CD4-positive, alpha-beta memory T cell (primary cell): Measurements from ENCODE around the gene PMEPA1. TPM values are rescaled to one million over a fixed set of nuclear protein-coding genes. Genes with fewer than 3 reads are reported as not detected.

Experiments used
- CTCF ChIA-PET: fragments of 350-600 bp; sonication (Branson Sonifier 250); formaldehyde crosslinking; loops from one replicate; lab custom pipeline; 2021; ENCODE audit warnings: inconsistent platforms; ENCODE audit not compliant: partially characterized antibody; lab: Charles Lee
- POLR2A ChIA-PET: fragments of 350-600 bp; sonication (Branson Sonifier 250); formaldehyde crosslinking; loops from one replicate; lab custom pipeline; 2021; ENCODE audit not compliant: partially characterized antibody; lab: Charles Lee
- DNase-seq, 5 donors: peaks; one replicate each; pipeline versions ENCODE4 v3.0.0 to v3.0.0-alpha.2; 2020 to 2022; ENCODE audit warnings: mixed read lengths in 1 of 5
- H3K27ac ChIP-seq: one replicate; pipeline ENCODE4 v1.7.0; 2013; ENCODE audit warnings: low read depth, low read length
- H3K27me3 ChIP-seq: 2 replicates; pipeline ENCODE4 v1.7.0; 2013; ENCODE audit warnings: mild to moderate bottlenecking, low read length, moderate library complexity; ENCODE audit not compliant: insufficient read depth
- H3K36me3 ChIP-seq: 2 replicates; pipeline ENCODE4 v1.7.0; 2013; ENCODE audit warnings: mild to moderate bottlenecking, low read length, moderate library complexity; ENCODE audit not compliant: insufficient read depth
- H3K4me1 ChIP-seq: 2 replicates; pipeline ENCODE4 v1.7.0; 2013; ENCODE audit warnings: mild to moderate bottlenecking, low read length, moderate library complexity; ENCODE audit not compliant: insufficient read depth
- H3K4me3 ChIP-seq, 2 donors: one replicate each; pipeline ENCODE4 v1.7.0; 2013; ENCODE audit warnings: low read length in 2 of 2, mild to moderate bottlenecking in 1 of 2
- H3K9me3 ChIP-seq, 2 donors: one replicate each; pipeline ENCODE4 v1.7.0; 2013; ENCODE audit warnings: low read length in 2 of 2, control low read depth in 1 of 2; ENCODE audit not compliant: control insufficient read depth in 1 of 2
- H3K27ac Mint-ChIP-seq, 7 donors: one replicate each; pipeline ENCODE4 v1.8.0; 2020 to 2021; ENCODE audit warnings: mixed read lengths in 7 of 7, mild to moderate bottlenecking in 6 of 7, inconsistent platforms in 3 of 7, moderate library complexity in 3 of 7
- H3K27me3 Mint-ChIP-seq, 2 donors: one replicate each; pipeline ENCODE4 v1.8.0; 2020 to 2021; ENCODE audit warnings: mixed read lengths in 2 of 2
- H3K36me3 Mint-ChIP-seq, 2 donors: one replicate each; pipeline ENCODE4 v1.8.0; 2020 to 2021; ENCODE audit warnings: mixed read lengths in 2 of 2, inconsistent platforms in 1 of 2, mild to moderate bottlenecking in 1 of 2
- H3K4me1 Mint-ChIP-seq, 4 donors: one replicate each; pipeline ENCODE4 v1.8.0; 2020 to 2021; ENCODE audit warnings: mixed read lengths in 4 of 4, mild to moderate bottlenecking in 1 of 4
- H3K4me3 Mint-ChIP-seq, 8 donors: one replicate each; pipeline ENCODE4 v1.8.0; 2020 to 2021; ENCODE audit warnings: mixed read lengths in 8 of 8, mild to moderate bottlenecking in 7 of 8, moderate library complexity in 6 of 8, inconsistent platforms in 3 of 8
- H3K9me3 Mint-ChIP-seq, 8 donors: one replicate each; pipeline ENCODE4 v1.8.0; 2020 to 2021; ENCODE audit warnings: mixed read lengths in 8 of 8, mild to moderate bottlenecking in 5 of 8, inconsistent platforms in 3 of 8, moderate library complexity in 1 of 8
- intact Hi-C: fragments of 100-400 bp; cut with micrococcal nuclease; formaldehyde crosslinking; loops from one replicate; pipeline ENCODE4 v1.15.1; 2023
- polyA plus RNA-seq, 2 donors: library from polyadenylated mRNA; unstranded; fragments of 300-500 nt; fragmentation: Illumina TruSeq; gene quantifications; one replicate each; pipeline ENCODE4 v1.2.3, GENCODE V29; 2021
- total RNA-seq, 2 experiments: library from RNA; stranded (reverse); gene quantifications; one replicate each; pipeline ENCODE4 v1.2.3, GENCODE V29; 2021

Gene PMEPA1
- total and polyA plus RNA-seq, 4 experiments from 2014 or later, result 1.2 to 8.9 (median 5.5) TPM

GRCh38 chr20:57702091-57702490, 7.7 kb downstream of the PMEPA1 start:
- H3K9me3 ChIP-seq, result no peaks in the 10 kb centered on the region
- H3K4me1 Mint-ChIP-seq, result peaks cover 5 to 14% (median 10%) of the 10 kb centered on the region in 4 donors
- intact Hi-C loops, result no loop called here
- H3K36me3 ChIP-seq, result no peaks in the 10 kb centered on the region
- ChIA-PET CTCF (interaction anchor here (1.0 to 1.6 kb wide), 2 partner anchors 13 to 79 kb away, joined by 3 read pairs; no protein-coding TSS in a partner anchor), POLR2A (no interaction called here)
- no peak overlapping the region for H3K4me3 ChIP-seq
- DNase-seq, result no peak
- H3K9me3 Mint-ChIP-seq, result no peaks in the 10 kb centered on the region
- H3K27ac ChIP-seq, result no peak overlapping the region
- H3K27ac Mint-ChIP-seq, result peak overlapping the region in 1 of 7 donors; percentile 66
- no peak overlapping the region for H3K4me3 Mint-ChIP-seq
- H3K4me1 ChIP-seq, result peaks cover 10% of the 10 kb centered on the region
- H3K36me3 Mint-ChIP-seq, result no peaks in the 10 kb centered on the region
- peaks cover 0 to 4% of the 10 kb centered on the region in 2 donors for H3K27me3 Mint-ChIP-seq
- no peaks in the 10 kb centered on the region for H3K27me3 ChIP-seq

- POLR2A ChIA-PET, result no interaction called here
- DNase-seq, result no peak
- H3K4me3 Mint-ChIP-seq, result no peak overlapping the region
- intact Hi-C loops, result no loop called here
- Histone ChIP-seq H3K4me1 (peaks cover 10% of the 10 kb centered on the region), H3K4me3 (no peak overlapping the region), H3K27ac (no peak overlapping the region), H3K9me3 (no peaks in the 10 kb centered on the region), H3K36me3 (no peaks in the 10 kb centered on the region), H3K27me3 (no peaks in the 10 kb centered on the region)
- CTCF ChIA-PET, result interaction anchor here (1.0 to 1.6 kb wide), 2 partner anchors 12 to 79 kb away, joined by 3 read pairs; no protein-coding TSS in a partner anchor
- peak overlapping the region in 1 of 7 donors; percentile 40 for H3K27ac Mint-ChIP-seq
- peaks cover 5 to 12% (median 9%) of the 10 kb centered on the region in 4 donors for H3K4me1 Mint-ChIP-seq
- H3K9me3 Mint-ChIP-seq, result no peaks in the 10 kb centered on the region
- no peaks in the 10 kb centered on the region for H3K36me3 Mint-ChIP-seq
- peaks cover 0 to 5% of the 10 kb centered on the region in 2 donors for H3K27me3 Mint-ChIP-seq
Measured at GRCh38 chr20:57701651-57702050, 8.2 kb downstream of the PMEPA1 start.

- DNase-seq, result no peak
- Mint-ChIP-seq H3K27ac (peak overlapping the region in 1 of 7 donors; percentile 40), H3K4me3 (no peak overlapping the region), H3K27me3 (peaks cover 0 to 5% of the 10 kb centered on the region in 2 donors), H3K4me1 (peaks cover 5 to 12% (median 9%) of the 10 kb centered on the region in 4 donors), H3K9me3 (no peaks in the 10 kb centered on the region), H3K36me3 (no peaks in the 10 kb centered on the region)
- intact Hi-C loops, result no loop called here
- no peaks in the 10 kb centered on the region for H3K27me3 ChIP-seq
- H3K27ac ChIP-seq, result no peak overlapping the region
- no peak overlapping the region for H3K4me3 ChIP-seq
- H3K4me1 ChIP-seq, result peaks cover 10% of the 10 kb centered on the region
- POLR2A ChIA-PET, result no interaction called here
- CTCF ChIA-PET, result interaction anchor here (1.6 kb wide), 1 partner anchor 78 kb away, joined by 3 read pairs; no protein-coding TSS in a partner anchor
- no peaks in the 10 kb centered on the region for H3K9me3 ChIP-seq
- H3K36me3 ChIP-seq, result no peaks in the 10 kb centered on the region
Measured at GRCh38 chr20:57701090-57701489, 8.7 kb downstream of the PMEPA1 start.

- no peak for DNase-seq
- Mint-ChIP-seq H3K4me3 (no peak overlapping the region), H3K27ac (no peak overlapping the region), H3K9me3 (no peaks in the 10 kb centered on the region), H3K27me3 (peaks cover 0 to 5% of the 10 kb centered on the region in 2 donors), H3K36me3 (no peaks in the 10 kb centered on the region), H3K4me1 (peaks cover 5 to 14% (median 10%) of the 10 kb centered on the region in 4 donors)
- Histone ChIP-seq H3K9me3 (no peaks in the 10 kb centered on the region), H3K36me3 (no peaks in the 10 kb centered on the region), H3K27me3 (no peaks in the 10 kb centered on the region), H3K27ac (no peak overlapping the region), H3K4me1 (peaks cover 10% of the 10 kb centered on the region), H3K4me3 (no peak overlapping the region)
- CTCF ChIA-PET, result no interaction called here
- intact Hi-C loops, result no loop called here
- POLR2A ChIA-PET, result interaction anchor here (2.4 kb wide), 1 partner anchor 10 kb away, joined by 9 read pairs; the partner anchor contains the start of gene PMEPA1
Measured at GRCh38 chr20:57699395-57699794, 10.4 kb downstream of the PMEPA1 start.

GRCh38 chr20:57698867-57699275, 10.9 kb downstream of the PMEPA1 start:
- H3K9me3 ChIP-seq, result no peaks in the 10 kb centered on the region
- H3K4me3 ChIP-seq, result no peak overlapping the region
- H3K27ac ChIP-seq, result no peak overlapping the region
- ChIA-PET CTCF (interaction anchor here (1.0 to 1.3 kb wide), 3 partner anchors 9 to 45 kb away, joined by 3 to 4 read pairs (median 3); no protein-coding TSS in a partner anchor), POLR2A (interaction anchor here (2.0 to 2.4 kb wide), 2 partner anchors 9 to 11 kb away, joined by 6 to 9 read pairs; partner anchors contain the start of gene PMEPA1)
- peaks cover 10% of the 10 kb centered on the region for H3K4me1 ChIP-seq
- intact Hi-C loops, result no loop called here
- H3K9me3 Mint-ChIP-seq, result no peaks in the 10 kb centered on the region
- H3K4me1 Mint-ChIP-seq, result peaks cover 5 to 16% (median 10%) of the 10 kb centered on the region in 4 donors
- no peaks in the 10 kb centered on the region for H3K36me3 Mint-ChIP-seq
- no peaks in the 10 kb centered on the region for H3K36me3 ChIP-seq
- H3K4me3 Mint-ChIP-seq, result peak overlapping the region in 1 of 8 donors; percentile 31
- peak overlapping the region in 2 of 7 donors; percentile 24 to 64 for H3K27ac Mint-ChIP-seq
- no peak for DNase-seq
- peaks cover 0 to 5% of the 10 kb centered on the region in 2 donors for H3K27me3 Mint-ChIP-seq
- no peaks in the 10 kb centered on the region for H3K27me3 ChIP-seq

GRCh38 chr20:57698116-57698866, 11.5 kb downstream of the PMEPA1 start:
- intact Hi-C loops, result no loop called here
- H3K9me3 Mint-ChIP-seq, result no peaks in the 10 kb centered on the region
- Histone ChIP-seq H3K27ac (no peak overlapping the region), H3K27me3 (no peaks in the 10 kb centered on the region), H3K4me3 (no peak overlapping the region), H3K4me1 (peaks cover 10% of the 10 kb centered on the region), H3K9me3 (no peaks in the 10 kb centered on the region), H3K36me3 (no peaks in the 10 kb centered on the region)
- DNase-seq, result peak in 1 of 5 donors; percentile 72
- peaks cover 0 to 5% of the 10 kb centered on the region in 2 donors for H3K27me3 Mint-ChIP-seq
- H3K27ac Mint-ChIP-seq, result peak overlapping the region in 2 of 7 donors; percentile 7 to 24
- H3K36me3 Mint-ChIP-seq, result no peaks in the 10 kb centered on the region
- ChIA-PET POLR2A (interaction anchor here (2.0 to 2.4 kb wide), 2 partner anchors 9 to 12 kb away, joined by 6 to 9 read pairs; partner anchors contain the start of gene PMEPA1), CTCF (interaction anchor here (1.0 to 1.3 kb wide), 3 partner anchors 9 to 45 kb away, joined by 3 to 4 read pairs (median 3); no protein-coding TSS in a partner anchor)
- H3K4me3 Mint-ChIP-seq, result no peak overlapping the region
- peaks cover 5 to 21% (median 10%) of the 10 kb centered on the region in 4 donors for H3K4me1 Mint-ChIP-seq

GRCh38 chr20:57697543-57697942, 12.3 kb downstream of the PMEPA1 start:
- CTCF ChIA-PET, result interaction anchor here (0.5 to 1.3 kb wide), 3 partner anchors 8 to 43 kb away, joined by 3 to 5 read pairs (median 4); no protein-coding TSS in a partner anchor
- intact Hi-C loops, result no loop called here

More at GRCh38 chr20:57697543-57697942, 12.3 kb downstream of the PMEPA1 start:
- Histone ChIP-seq H3K4me3 (no peak overlapping the region), H3K27ac (no peak overlapping the region), H3K36me3 (no peaks in the 10 kb centered on the region), H3K4me1 (peaks cover 10% of the 10 kb centered on the region), H3K27me3 (no peaks in the 10 kb centered on the region), H3K9me3 (no peaks in the 10 kb centered on the region)
- H3K36me3 Mint-ChIP-seq, result no peaks in the 10 kb centered on the region
- POLR2A ChIA-PET, result interaction anchor here (2.0 to 2.4 kb wide), 2 partner anchors 10 to 12 kb away, joined by 6 to 9 read pairs; partner anchors contain the start of gene PMEPA1
- DNase-seq, result no peak
- H3K4me3 Mint-ChIP-seq, result no peak overlapping the region
- H3K27me3 Mint-ChIP-seq, result peaks cover 0 to 5% of the 10 kb centered on the region in 2 donors
- peaks cover 5 to 21% (median 10%) of the 10 kb centered on the region in 4 donors for H3K4me1 Mint-ChIP-seq
- H3K9me3 Mint-ChIP-seq, result no peaks in the 10 kb centered on the region
- peak overlapping the region in 1 of 7 donors; percentile 27 for H3K27ac Mint-ChIP-seq
